PC-3 (cell line): ENCODE measurements around the gene KCTD15.

ENCODE experiments used
- EZH2 ChIP-seq: fragments of 300-600 bp; sonication (generic); IDR thresholded peaks from one replicate; pipeline ENCODE4 v1.6.1; 2017; ENCODE audit warnings: antibody characterized with exemption, mild to moderate bottlenecking, low read length; ENCODE audit not compliant: unreplicated experiment
- EZH2phosphoT487 ChIP-seq: fragments of 300-600 bp; sonication (generic); IDR thresholded peaks from 2 replicates; pipeline ENCODE4 v1.6.1; 2018; ENCODE audit warnings: mild to moderate bottlenecking, antibody characterized with exemption, low read length, borderline replicate concordance
- TF ChIP-seq, protein P1 (sequence below): fragments of 300-600 bp; sonication (generic); conservative IDR thresholded peaks from 2 replicates; pipeline ENCODE4 v1.5.1; 2017; ENCODE audit warnings: antibody characterized with exemption, low read depth, mild to moderate bottlenecking, low read length

DNA sequence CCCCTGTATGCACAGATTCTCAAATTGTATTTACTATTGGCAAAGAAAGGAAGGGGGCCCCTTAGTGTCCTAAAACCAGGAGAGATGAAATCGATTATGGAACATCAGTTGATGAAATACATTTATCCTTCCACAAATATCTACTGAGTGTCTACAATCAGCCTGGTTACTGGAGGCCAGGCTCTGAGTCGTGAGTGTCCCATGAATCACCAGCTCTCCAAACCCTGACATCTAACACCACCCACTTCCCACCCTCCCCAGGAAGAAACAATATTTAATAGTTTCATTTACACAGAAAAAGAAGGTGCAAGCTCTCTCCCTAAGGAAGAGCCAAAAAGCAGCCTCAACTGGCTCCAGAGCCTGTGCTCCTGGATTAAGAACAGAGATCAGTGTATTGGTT lies 25.2 kb downstream of the KCTD15 start:
- no peak for TF ChIP-seq EZH2phosphoT487
- TF ChIP-seq, protein P1, sequence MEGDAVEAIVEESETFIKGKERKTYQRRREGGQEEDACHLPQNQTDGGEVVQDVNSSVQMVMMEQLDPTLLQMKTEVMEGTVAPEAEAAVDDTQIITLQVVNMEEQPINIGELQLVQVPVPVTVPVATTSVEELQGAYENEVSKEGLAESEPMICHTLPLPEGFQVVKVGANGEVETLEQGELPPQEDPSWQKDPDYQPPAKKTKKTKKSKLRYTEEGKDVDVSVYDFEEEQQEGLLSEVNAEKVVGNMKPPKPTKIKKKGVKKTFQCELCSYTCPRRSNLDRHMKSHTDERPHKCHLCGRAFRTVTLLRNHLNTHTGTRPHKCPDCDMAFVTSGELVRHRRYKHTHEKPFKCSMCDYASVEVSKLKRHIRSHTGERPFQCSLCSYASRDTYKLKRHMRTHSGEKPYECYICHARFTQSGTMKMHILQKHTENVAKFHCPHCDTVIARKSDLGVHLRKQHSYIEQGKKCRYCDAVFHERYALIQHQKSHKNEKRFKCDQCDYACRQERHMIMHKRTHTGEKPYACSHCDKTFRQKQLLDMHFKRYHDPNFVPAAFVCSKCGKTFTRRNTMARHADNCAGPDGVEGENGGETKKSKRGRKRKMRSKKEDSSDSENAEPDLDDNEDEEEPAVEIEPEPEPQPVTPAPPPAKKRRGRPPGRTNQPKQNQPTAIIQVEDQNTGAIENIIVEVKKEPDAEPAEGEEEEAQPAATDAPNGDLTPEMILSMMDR: no peak
- no peak for TF ChIP-seq EZH2
